ENCODE results near the gene STAM2.
"Not testable (repeated sequence)": the region's sequence is repeated elsewhere in the genome, so short reads cannot be mapped to it uniquely, and the experiment has no call there.

STAM2 gene

GRCh38 chr2:152094014-152094413, 81.5 kb downstream of the STAM2 start:
- DNase-seq (ENCODE audit: low read depth) = no peak
- no peak overlapping the region for H3K4me3 ChIP-seq (ENCODE audit: low read depth, low read length)
- TF ChIP-seq CTCF (IDR thresholded peaks at IDR 0.05; ENCODE audit: control insufficient read depth, extremely low read depth, insufficient read depth) = no peak

DNA sequence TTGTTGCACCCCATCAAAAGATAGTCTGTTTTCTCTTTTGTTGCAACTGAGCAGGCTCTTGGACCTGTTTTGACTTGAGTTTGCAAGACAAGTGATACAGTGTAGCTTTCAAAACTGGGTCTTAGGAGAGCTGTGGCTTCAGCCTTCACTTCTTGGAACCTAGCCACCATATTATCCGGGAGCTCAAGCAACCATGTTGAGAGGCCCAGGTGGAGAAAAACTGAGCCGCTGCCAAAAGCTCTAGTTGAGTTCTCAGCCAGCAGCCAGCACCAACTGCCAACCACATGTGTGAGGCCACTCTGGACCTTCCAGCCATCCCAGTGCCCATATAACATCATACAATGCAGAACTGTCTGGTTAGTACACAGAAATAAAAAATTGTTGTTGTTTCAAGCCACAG, 82.1 kb downstream of the STAM2 start:
- no peak for TF ChIP-seq CTCF (IDR thresholded peaks at IDR 0.05; ENCODE audit: control insufficient read depth, extremely low read depth, insufficient read depth)
- peak; percentile 11 for DNase-seq (ENCODE audit: low read depth)
- H3K4me3 ChIP-seq (ENCODE audit: low read depth, low read length) = no peak overlapping the region

- no peak for DNase-seq (ENCODE audit: low read depth)
- no peak for TF ChIP-seq CTCF (IDR thresholded peaks at IDR 0.05; ENCODE audit: control insufficient read depth, extremely low read depth, insufficient read depth)
- no peak overlapping the region for H3K4me3 ChIP-seq (ENCODE audit: low read depth, low read length)
Measured at GRCh38 chr2:152092095-152092494, 83.5 kb downstream of the STAM2 start.

- H3K4me3 ChIP-seq (ENCODE audit: low read depth, low read length); DNase-seq (ENCODE audit: low read depth): not testable (repeated sequence)
Measured at GRCh38 chr2:152090726-152091125, 84.8 kb downstream of the STAM2 start.

DNA sequence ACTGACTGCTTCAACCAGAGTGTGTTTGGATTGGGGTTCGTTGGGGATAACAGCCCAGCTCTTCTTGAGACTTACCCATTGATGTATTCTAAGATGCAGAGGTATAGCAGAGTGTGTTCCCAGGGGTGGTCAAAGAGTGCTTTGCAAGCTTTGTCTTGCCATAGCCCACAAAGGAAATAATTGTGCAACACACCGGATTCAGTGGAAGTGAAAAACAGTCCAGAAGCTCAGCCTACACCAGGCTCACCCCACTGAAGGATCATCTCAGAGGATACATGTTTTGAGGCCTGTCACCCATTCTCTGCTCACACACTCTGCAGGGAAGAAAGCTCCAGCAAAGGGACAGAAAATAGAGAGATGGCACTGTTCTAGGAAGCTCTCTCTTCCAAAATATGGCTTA, 86.3 kb downstream of the STAM2 start:
- DNase-seq (ENCODE audit: low read depth) = no peak
- no peak overlapping the region for H3K4me3 ChIP-seq (ENCODE audit: low read depth, low read length)
- no peak for TF ChIP-seq CTCF (IDR thresholded peaks at IDR 0.05; ENCODE audit: control insufficient read depth, extremely low read depth, insufficient read depth)

GRCh38 chr2:152088006-152088405, 87.6 kb downstream of the STAM2 start:
- TF ChIP-seq CTCF (IDR thresholded peaks at IDR 0.05; ENCODE audit: control insufficient read depth, extremely low read depth, insufficient read depth) = no peak
- no peak overlapping the region for H3K4me3 ChIP-seq (ENCODE audit: low read depth, low read length)
- no peak for DNase-seq (ENCODE audit: low read depth)

- TF ChIP-seq CTCF (IDR thresholded peaks at IDR 0.05; ENCODE audit: control insufficient read depth, extremely low read depth, insufficient read depth) = no peak
- no peak for DNase-seq (ENCODE audit: low read depth)
- no peak overlapping the region for H3K4me3 ChIP-seq (ENCODE audit: low read depth, low read length)
Measured at GRCh38 chr2:152086231-152086630, 89.3 kb downstream of the STAM2 start.

DNA sequence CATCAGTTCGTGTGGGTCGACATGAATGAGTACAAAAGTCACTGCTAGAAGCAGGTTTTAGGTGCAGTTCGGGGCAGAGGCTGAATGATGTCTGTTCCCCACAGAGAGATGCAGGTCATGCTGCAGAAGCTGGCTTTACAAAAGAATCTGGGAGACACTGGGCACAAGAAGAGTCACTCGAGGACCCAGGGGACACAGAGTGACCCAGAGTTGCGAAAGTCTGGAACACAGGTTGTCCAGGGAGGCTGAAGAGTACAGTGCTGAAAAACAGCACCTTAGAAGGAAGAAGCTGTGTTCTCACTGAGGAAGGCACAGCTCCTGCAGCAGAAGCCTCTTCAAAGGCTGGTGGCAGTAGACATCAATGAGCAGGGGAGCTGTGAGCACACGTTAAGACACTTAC, 91.5 kb downstream of the STAM2 start:
- no peak for DNase-seq (ENCODE audit: low read depth)
- no peak overlapping the region for H3K4me3 ChIP-seq (ENCODE audit: low read depth, low read length)
- no peak for TF ChIP-seq CTCF (IDR thresholded peaks at IDR 0.05; ENCODE audit: control insufficient read depth, extremely low read depth, insufficient read depth)

Data from LNCaP clone FGC (cell line).